ENCODE results near the gene PTPRN2. TPM values are rescaled to one million over a fixed set of nuclear protein-coding genes. Genes with fewer than 3 reads are reported as not detected.

PTPRN2 gene
- total and polyA plus RNA-seq, 9 of the 15 experiments (the other 6 are each of a cell fraction or from before 2014, with no cell fraction given): not detected

- TF ChIP-seq HDAC2 (IDR thresholded peaks at IDR 0.05) (no peak), U2AF2 (optimal IDR thresholded peaks at IDR 0.05; ENCODE audit: low read depth, low read length) (no peak), TFAM (CRISPR knock-in tag; conservative IDR thresholded peaks at IDR 0.05) (no peak), CREBBP (IDR thresholded peaks at IDR 0.05; ENCODE audit: low read depth, low read length) (no peak), ZNF436 (CRISPR knock-in tag; IDR thresholded peaks at IDR 0.05) (no peak), IRF9 (tag; IDR thresholded peaks at IDR 0.05) (no peak)
Observed at GRCh38 chr7:157719008-157719682, 868.5 kb downstream of the PTPRN2 start (continued).

GRCh38 chr7:157718303-157719007, 869.2 kb downstream of the PTPRN2 start:
- in situ Hi-C loops (cut with MboI): no loop called here
- H3K4me1 ChIP-seq (replicated peaks in 1 of 2; ENCODE audit: control insufficient read depth in 2 of 2, insufficient read depth in 2 of 2, low read length in 2 of 2): peaks cover 0 to 8% of the 10 kb centered on the region in 2 experiments; a peak in 2 of 5 replicates
- no peak for TF ChIP-seq U2AF1 (optimal IDR thresholded peaks at IDR 0.05; ENCODE audit: low read depth, low read length)
- no peak for TF ChIP-seq CAMTA2 (CRISPR knock-in tag; conservative IDR thresholded peaks at IDR 0.05)
- no peak for TF ChIP-seq XRCC5 (IDR thresholded peaks at IDR 0.05; ENCODE audit: low read depth, low read length)
- no peak for TF ChIP-seq CREB5 (CRISPR knock-in tag; IDR thresholded peaks at IDR 0.05)
- peaks cover 81 to 97% of the 10 kb centered on the region in 2 experiments for H3K27me3 ChIP-seq (ENCODE audit: control insufficient read depth in 2 of 2, insufficient read depth in 2 of 2, low read length in 2 of 2)
- peak; percentile 57 for FAIRE-seq
- intact Hi-C loops (cut with micrococcal nuclease): no loop called here
- CTCF ChIA-PET (ENCODE audit: low intra/inter-chr PET ratio): no interaction called here
- no peaks in the 10 kb centered on the region for H3K9me3 ChIP-seq (replicated peaks; ENCODE audit: control insufficient read depth, insufficient read depth, low read depth, low read length)
- POLR2A ChIA-PET: interaction anchor here (0.7 kb wide), 1 partner anchor 98 kb away, joined by 3 read pairs; no protein-coding TSS in a partner anchor
- H3K79me2 ChIP-seq (ENCODE audit: control insufficient read depth, insufficient read depth, low read length): no peaks in the 10 kb centered on the region
- no peak overlapping the region for H3K4me2 ChIP-seq (ENCODE audit: insufficient read depth, low read length)
- H3K9ac ChIP-seq (ENCODE audit: insufficient read depth in 1 of 2, low read depth in 2 of 2, low read length in 2 of 2): no peak overlapping the region
- H3K4me3 ChIP-seq: no peak overlapping the region
- no TSS peak for BruUV-seq (replicated peaks)
- WGBS (ENCODE audit: insufficient coverage, low coverage, missing lambda C conversion rate): 2% methylated on average over 27 of the region's 27 CpGs
- H4K20me1 ChIP-seq (replicated peaks; ENCODE audit: control insufficient read depth, insufficient read depth, low read length): peaks cover 2% of the 10 kb centered on the region; the same call in 1 of the 2 replicates
- ATAC-seq: peak; percentile 15; the same call in 1 of the 3 replicates
- H3K9me1 ChIP-seq (ENCODE audit: control insufficient read depth, insufficient read depth, low read length): no peaks in the 10 kb centered on the region
- H2AFZ ChIP-seq (ENCODE audit: low read depth, low read length): no peak overlapping the region
- no peak overlapping the region for H3K27ac ChIP-seq (ENCODE audit: extremely low read depth, low read depth, low read length)
- H3K36me3 ChIP-seq (ENCODE audit: control insufficient read depth, insufficient read depth, low read length): no peaks in the 10 kb centered on the region
- DNase-seq (ENCODE audit: extremely low read depth in 1 of 4, low spot score in 3 of 4): no peak
